Endothelial cell of umbilical vein (primary cell): Measurements from ENCODE around the gene CBFB. TPM values are rescaled to one million over a fixed set of nuclear protein-coding genes. Genes with fewer than 3 reads are reported as not detected.

Source experiments
- BruUV-seq: library from RNA; stranded (reverse); fragments of 400-500 nt; replicated peaks from 2 replicates; lab custom pipeline; 2021; lab: Mats Ljungman, UMichigan
- CTCF ChIA-PET: fragments of 300-600, 350-600 bp; sonication (Branson Sonifier 250); formaldehyde crosslinking; loops from one replicate; lab custom pipeline; 2021; ENCODE audit warnings: antibody characterized with exemption, inconsistent platforms; lab: Charles Lee
- POLR2A ChIA-PET: fragments of 300-600, 350-600 bp; sonication (Branson Sonifier 250); formaldehyde crosslinking; loops from one replicate; lab custom pipeline; 2021; ENCODE audit warnings: antibody characterized with exemption, inconsistent platforms; lab: Charles Lee
- DNase-seq: peaks from one replicate; pipeline ENCODE4 v3.0.0-alpha.2; 2011; ENCODE audit warnings: low read depth, low spot score
- FAIRE-seq: peaks from 2 replicates; lab custom pipeline; 2011; peaks lifted over from hg19 to GRCh38; lab: Jason Lieb, UNC
- H2AFZ ChIP-seq: 2 replicates; pipeline ENCODE4 v1.6.0; 2012; ENCODE audit warnings: low read depth, low read length, control low read depth, inconsistent platforms
- H3K27ac ChIP-seq: 2 replicates; pipeline ENCODE4 v1.5.1; 2011; ENCODE audit warnings: low read depth, mild to moderate bottlenecking, control low read depth, low read length, moderate library complexity; ENCODE audit not compliant: insufficient read depth
- H3K27me3 ChIP-seq, 2 experiments: 2 replicates each; pipeline versions ENCODE4 v1.6.0 to v1.6.1; 2011; ENCODE audit warnings: low read length in 2 of 2, mixed read lengths in 1 of 2; ENCODE audit not compliant: control insufficient read depth in 2 of 2, insufficient read depth in 2 of 2
- H3K36me3 ChIP-seq, 2 experiments: 2 replicates in 1 of 2; 3 replicates in 1 of 2; pipeline ENCODE4 v1.5.1; 2011; ENCODE audit warnings: low read length in 2 of 2, mild to moderate bottlenecking in 1 of 2, moderate library complexity in 1 of 2; ENCODE audit not compliant: control insufficient read depth in 2 of 2, insufficient read depth in 2 of 2; ENCODE audit errors: extremely low read depth in 1 of 2
- H3K4me1 ChIP-seq: 3 replicates; pipeline ENCODE4 v1.5.1; 2011; ENCODE audit warnings: mild to moderate bottlenecking, low read length; ENCODE audit not compliant: control insufficient read depth, insufficient read depth; ENCODE audit errors: extremely low read depth
- H3K4me2 ChIP-seq: 2 replicates; pipeline ENCODE4 v1.6.1; 2011; ENCODE audit warnings: low read length, control low read depth, mixed read lengths; ENCODE audit not compliant: insufficient read depth
- H3K4me3 ChIP-seq, 3 experiments: fragments of 200-600 bp in 1 of 3; sonication (generic), shearing (Covaris generic) in 1 of 3; replicated peaks in 1 of 3; 2 replicates each; pipeline ENCODE4 v1.5.1; 2011 to 2016; ENCODE audit warnings: control low read depth in 3 of 3, low read length in 3 of 3, mild to moderate bottlenecking in 2 of 3, inconsistent platforms in 1 of 3, low read depth in 1 of 3, moderate library complexity in 1 of 3; ENCODE audit not compliant: insufficient read depth in 1 of 3
- H3K79me2 ChIP-seq: 2 replicates; pipeline ENCODE4 v1.6.0; 2012; ENCODE audit warnings: low read length, inconsistent platforms; ENCODE audit not compliant: control insufficient read depth, insufficient read depth
- H3K9ac ChIP-seq: replicated peaks from 2 replicates; pipeline ENCODE3; 2011; ENCODE audit warnings: low read length, control low read depth; ENCODE audit not compliant: insufficient read depth; ENCODE audit errors: extremely low read depth
- H3K9me1 ChIP-seq: replicated peaks from 3 replicates; pipeline ENCODE4 v1.6.0; 2011; ENCODE audit warnings: mild to moderate bottlenecking, low read length; ENCODE audit not compliant: control insufficient read depth, insufficient read depth; ENCODE audit errors: extremely low read depth
- H3K9me3 ChIP-seq: replicated peaks from 2 replicates; pipeline ENCODE4 v1.5.1; 2012; ENCODE audit warnings: low read length, inconsistent platforms; ENCODE audit not compliant: control insufficient read depth, insufficient read depth
- H4K20me1 ChIP-seq: replicated peaks from 2 replicates; pipeline ENCODE3; 2011; ENCODE audit warnings: mild to moderate bottlenecking, low read length; ENCODE audit not compliant: control insufficient read depth, insufficient read depth; ENCODE audit errors: extremely low read depth
- EZH2 ChIP-seq: IDR thresholded peaks from 2 replicates; pipeline ENCODE4 v1.6.1; 2012; ENCODE audit warnings: borderline replicate concordance, low read depth, mild to moderate bottlenecking, moderate library complexity, low read length, inconsistent platforms; ENCODE audit not compliant: severe bottlenecking
- FOS ChIP-seq: IDR thresholded peaks from 2 replicates; pipeline ENCODE4 v1.6.1; 2011; ENCODE audit warnings: mild to moderate bottlenecking, low read length, moderate library complexity, borderline replicate concordance; ENCODE audit not compliant: insufficient read depth
- GATA2 ChIP-seq: IDR thresholded peaks from 2 replicates; pipeline ENCODE4 v1.7.0; 2011; ENCODE audit warnings: low read depth, mild to moderate bottlenecking, moderate library complexity, mixed read lengths, low read length; ENCODE audit not compliant: insufficient read length, insufficient read depth
- JUN ChIP-seq: IDR thresholded peaks from 2 replicates; pipeline ENCODE4 v1.6.1; 2011; ENCODE audit warnings: borderline replicate concordance, low read depth; ENCODE audit not compliant: insufficient read length, insufficient read depth
- MYC ChIP-seq: IDR thresholded peaks from one replicate; pipeline ENCODE4 v1.6.1; 2011; ENCODE audit warnings: mild to moderate bottlenecking, low read depth, low read length
- POLR2A ChIP-seq: IDR thresholded peaks from 2 replicates; pipeline ENCODE4 v1.6.1; 2012; ENCODE audit warnings: low read depth, mild to moderate bottlenecking, control low read depth, low read length
- POLR2AphosphoS5 ChIP-seq: IDR thresholded peaks from 2 replicates; pipeline ENCODE4 v1.6.1; 2012; ENCODE audit warnings: low read depth, mild to moderate bottlenecking, control low read depth, low read length, moderate library complexity; ENCODE audit not compliant: insufficient read depth
- dilution Hi-C: fragments of 300-500 bp; cut with MboI; formaldehyde crosslinking; loops from one replicate; pipeline ENCODE4 v1.15.0; 2019; ENCODE audit warnings: low sequenced_read_pairs; ENCODE audit not compliant: extremely low pct_ligation_motif_present
- intact Hi-C: fragments of 100-400 bp; cut with micrococcal nuclease; formaldehyde crosslinking; loops from one replicate; pipeline ENCODE4 v1.10.0; 2022
- polyA plus RNA-seq, 4 experiments: library from polyadenylated mRNA; depleted of rRNA in 3 of 4; stranded (reverse) in 3 of 4; unstranded in 1 of 4; fragments of >200 nt; gene quantifications; 2 replicates each; pipeline versions ENCODE4 v1.2.1 to v1.2.3, GENCODE V29; 2011 to 2012; ENCODE audit warnings: missing spikeins in 1 of 4
- small RNA-seq: library from RNA; depleted of rRNA; stranded (forward); fragments of <200 nt; gene quantifications from one replicate; pipeline ENCODE3, GENCODE V24; 2012; ENCODE audit warnings: low replicate concordance, low read depth; ENCODE audit not compliant: insufficient read depth, insufficient read length
- total RNA-seq: library from RNA; stranded (reverse); gene quantifications from 2 replicates; pipeline ENCODE4 v1.2.3, GENCODE V29; 2021
- TF ChIP-seq, protein P1 (sequence below): IDR thresholded peaks from 2 replicates; pipeline ENCODE4 v1.6.1; 2011; ENCODE audit not compliant: insufficient read depth, insufficient read length
- TF ChIP-seq, protein P2 (sequence below), 2 donors: IDR thresholded peaks; 1 replicate in 1 of 2; 2 replicates in 1 of 2; pipeline ENCODE4 v1.5.1; 2011; ENCODE audit warnings: low read length in 2 of 2, mild to moderate bottlenecking in 2 of 2, moderate library complexity in 2 of 2, control low read depth in 1 of 2, inconsistent platforms in 1 of 2, low read depth in 1 of 2; ENCODE audit not compliant: insufficient read depth in 1 of 2; ENCODE audit errors: extremely low read depth in 1 of 2

The CBFB gene
- total and polyA plus RNA-seq, 2 donors (not counting 3 experiments of a cell fraction or from before 2014, with no cell fraction given) = 27.8 to 103 TPM

DNA sequence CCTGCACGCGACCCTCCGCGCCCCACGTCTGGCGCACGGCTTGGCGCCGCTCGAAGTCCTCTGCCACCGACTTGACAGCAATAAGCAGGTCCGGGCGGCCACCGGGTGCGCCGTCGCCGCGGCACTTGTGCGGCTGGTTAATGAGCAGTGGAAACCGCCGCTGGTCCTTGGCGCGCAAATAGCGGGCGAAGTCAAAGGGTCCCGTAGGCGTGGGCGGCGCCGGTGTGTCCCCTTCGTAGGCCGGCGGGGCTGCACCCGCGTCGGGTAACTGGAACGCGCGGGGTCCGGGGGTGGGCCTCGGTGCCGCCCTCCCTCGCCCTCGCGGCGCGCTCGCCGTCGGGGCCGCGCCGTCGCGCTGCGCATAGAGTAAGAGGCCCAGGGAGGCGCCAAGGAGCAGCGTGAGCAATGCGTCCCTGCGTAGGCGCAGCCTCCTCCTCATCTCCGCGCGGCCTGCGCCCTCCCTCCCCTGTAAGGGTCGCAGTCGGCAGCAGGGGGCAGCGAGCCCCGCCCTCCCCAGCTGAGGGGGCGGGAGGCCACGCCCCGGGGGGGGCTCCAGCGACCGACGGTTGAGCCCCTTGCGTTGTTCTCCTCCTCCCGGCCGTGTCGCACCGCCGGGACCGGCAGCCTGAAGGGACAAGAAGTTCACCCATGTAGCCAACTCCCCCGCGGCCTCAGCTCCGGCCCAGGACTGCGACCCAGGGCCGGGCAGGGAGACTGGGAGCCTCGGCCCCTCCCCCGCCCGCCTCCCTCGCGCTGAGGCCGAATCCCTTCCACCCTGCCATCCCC is 121.3 kb downstream of the CBFB start:
- dilution Hi-C loops = no loop called here
- intact Hi-C loops = no loop called here
- CTCF ChIA-PET = interaction anchor here (1.0 to 8.2 kb wide), 6 partner anchors 131 to 196 kb away, joined by 3 to 302 read pairs (median 4); no protein-coding TSS in a partner anchor
- Histone ChIP-seq H3K9me3 (no peaks in the 10 kb centered on the region), H3K79me2 (no peaks in the 10 kb centered on the region), H3K4me3 (peak overlapping the region; percentile 25 to 56 (median 30)), H3K9ac (peak overlapping the region; percentile 39), H3K27me3 (peaks cover 0 to 7% of the 10 kb centered on the region in 2 experiments), H3K27ac (no peak overlapping the region), H3K4me2 (peak overlapping the region; percentile 57), H3K9me1 (no peaks in the 10 kb centered on the region), H4K20me1 (no peaks in the 10 kb centered on the region), H3K4me1 (peaks cover 3% of the 10 kb centered on the region), H2AFZ (peak overlapping the region; percentile 87), H3K36me3 (peaks cover under 1 to 21% of the 10 kb centered on the region in 2 experiments)
- FAIRE-seq = no peak
- no TSS peak for BruUV-seq
- POLR2A ChIA-PET = no interaction called here
- TF ChIP-seq POLR2AphosphoS5 (peak; percentile 46), MYC (no peak), POLR2A (no peak), JUN (no peak), GATA2 (no peak), EZH2 (no peak), FOS (no peak)
- TF ChIP-seq, protein P1, sequence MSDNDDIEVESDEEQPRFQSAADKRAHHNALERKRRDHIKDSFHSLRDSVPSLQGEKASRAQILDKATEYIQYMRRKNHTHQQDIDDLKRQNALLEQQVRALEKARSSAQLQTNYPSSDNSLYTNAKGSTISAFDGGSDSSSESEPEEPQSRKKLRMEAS = no peak
- TF ChIP-seq, protein P2, sequence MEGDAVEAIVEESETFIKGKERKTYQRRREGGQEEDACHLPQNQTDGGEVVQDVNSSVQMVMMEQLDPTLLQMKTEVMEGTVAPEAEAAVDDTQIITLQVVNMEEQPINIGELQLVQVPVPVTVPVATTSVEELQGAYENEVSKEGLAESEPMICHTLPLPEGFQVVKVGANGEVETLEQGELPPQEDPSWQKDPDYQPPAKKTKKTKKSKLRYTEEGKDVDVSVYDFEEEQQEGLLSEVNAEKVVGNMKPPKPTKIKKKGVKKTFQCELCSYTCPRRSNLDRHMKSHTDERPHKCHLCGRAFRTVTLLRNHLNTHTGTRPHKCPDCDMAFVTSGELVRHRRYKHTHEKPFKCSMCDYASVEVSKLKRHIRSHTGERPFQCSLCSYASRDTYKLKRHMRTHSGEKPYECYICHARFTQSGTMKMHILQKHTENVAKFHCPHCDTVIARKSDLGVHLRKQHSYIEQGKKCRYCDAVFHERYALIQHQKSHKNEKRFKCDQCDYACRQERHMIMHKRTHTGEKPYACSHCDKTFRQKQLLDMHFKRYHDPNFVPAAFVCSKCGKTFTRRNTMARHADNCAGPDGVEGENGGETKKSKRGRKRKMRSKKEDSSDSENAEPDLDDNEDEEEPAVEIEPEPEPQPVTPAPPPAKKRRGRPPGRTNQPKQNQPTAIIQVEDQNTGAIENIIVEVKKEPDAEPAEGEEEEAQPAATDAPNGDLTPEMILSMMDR (IDR thresholded peaks at IDR 0.05; ENCODE audit: extremely low read depth in 1 of 2, insufficient read depth in 1 of 2, low read depth in 1 of 2, low read length in 2 of 2) = peak in 1 of 2 donors; percentile 42
- DNase-seq = peak; percentile 63

Small RNA genes lying within 50 kb of the gene (small RNA-seq; reads per million reads assigned to genes)
- not detected for gene RN7SL543P

Other genes starting within 250 kb of the CBFB start
- gene TERB1, start 227.6 kb upstream of the CBFB start, total RNA-seq = not detected in 2 replicates
- gene TERB1, start 227.6 kb upstream of the CBFB start, polyA plus RNA-seq = not detected in 2 replicates
- gene NAE1, start 198.2 kb upstream of the CBFB start, total RNA-seq = 64.3 and 67.6 TPM in 2 replicates
- gene NAE1, start 198.2 kb upstream of the CBFB start, polyA plus RNA-seq = 18.2 and 23.6 TPM in 2 replicates
- gene CA7, start 184.7 kb upstream of the CBFB start, total RNA-seq = not detected in 2 replicates
- gene CA7, start 184.7 kb upstream of the CBFB start, polyA plus RNA-seq = not detected in 2 replicates
- 9.3 and 9.5 TPM in 2 replicates for gene PDP2, start 148.6 kb upstream of the CBFB start, total RNA-seq
- gene PDP2, start 148.6 kb upstream of the CBFB start, polyA plus RNA-seq = 4.1 and 4.4 TPM in 2 replicates
- not detected in 2 replicates for gene CDH16, start 110.3 kb upstream of the CBFB start, total RNA-seq
- gene CDH16, start 110.3 kb upstream of the CBFB start, polyA plus RNA-seq = not detected in 2 replicates
- 0.22 and 0.46 TPM in 2 replicates for gene RRAD, start 103.6 kb upstream of the CBFB start, total RNA-seq
- 0.48 and 0.60 TPM in 2 replicates for gene RRAD, start 103.6 kb upstream of the CBFB start, polyA plus RNA-seq
- 78.7 and 85.2 TPM in 2 replicates for gene CIAO2B, start 94.7 kb upstream of the CBFB start, total RNA-seq
- 314 and 423 TPM in 2 replicates for gene CIAO2B, start 94.7 kb upstream of the CBFB start, polyA plus RNA-seq
- 24.5 and 28.8 TPM in 2 replicates for gene CES2, start 93.6 kb upstream of the CBFB start, total RNA-seq
- 19.1 and 19.6 TPM in 2 replicates for gene CES2, start 93.6 kb upstream of the CBFB start, polyA plus RNA-seq
- gene CES3, start 67.9 kb upstream of the CBFB start, total RNA-seq = not detected in 2 replicates
- 0.10 and 0.13 TPM in 2 replicates for gene CES3, start 67.9 kb upstream of the CBFB start, polyA plus RNA-seq
- gene CES4A, start 40.6 kb upstream of the CBFB start, total RNA-seq = 3.9 and 5.4 TPM in 2 replicates
- gene CES4A, start 40.6 kb upstream of the CBFB start, polyA plus RNA-seq = 13.3 and 16.4 TPM in 2 replicates
- gene PHAF1, start 80.8 kb downstream of the CBFB start, total RNA-seq = 16.1 and 18.5 TPM in 2 replicates
- 21.1 and 21.9 TPM in 2 replicates for gene PHAF1, start 80.8 kb downstream of the CBFB start, polyA plus RNA-seq
- gene B3GNT9, start 121.8 kb downstream of the CBFB start, total RNA-seq = 1.6 and 4.0 TPM in 2 replicates
- gene B3GNT9, start 121.8 kb downstream of the CBFB start, polyA plus RNA-seq = 6.4 and 6.8 TPM in 2 replicates
- 15.2 and 17.4 TPM in 2 replicates for gene TRADD, start 130.8 kb downstream of the CBFB start, total RNA-seq
- 22.6 and 23.3 TPM in 2 replicates for gene TRADD, start 130.8 kb downstream of the CBFB start, polyA plus RNA-seq
- 5.4 and 7.0 TPM in 2 replicates for gene FBXL8, start 130.8 kb downstream of the CBFB start, total RNA-seq
- 7.4 and 12.8 TPM in 2 replicates for gene FBXL8, start 130.8 kb downstream of the CBFB start, polyA plus RNA-seq
- gene HSF4, start 135.6 kb downstream of the CBFB start, total RNA-seq = 4.7 and 5.5 TPM in 2 replicates
- gene HSF4, start 135.6 kb downstream of the CBFB start, polyA plus RNA-seq = 4.8 and 7.9 TPM in 2 replicates
- 14.4 and 19.4 TPM in 2 replicates for gene NOL3, start 141.4 kb downstream of the CBFB start, total RNA-seq
- 16.0 and 19.2 TPM in 2 replicates for gene NOL3, start 141.4 kb downstream of the CBFB start, polyA plus RNA-seq
- 45.8 and 53.3 TPM in 2 replicates for gene MATCAP1, start 154.8 kb downstream of the CBFB start, total RNA-seq
- 44.5 and 49.0 TPM in 2 replicates for gene MATCAP1, start 154.8 kb downstream of the CBFB start, polyA plus RNA-seq
- gene EXOC3L1, start 161.0 kb downstream of the CBFB start, total RNA-seq = 10.8 and 19.4 TPM in 2 replicates
- gene EXOC3L1, start 161.0 kb downstream of the CBFB start, polyA plus RNA-seq = 10.2 and 11.6 TPM in 2 replicates
- 110 and 112 TPM in 2 replicates for gene E2F4, start 163.0 kb downstream of the CBFB start, total RNA-seq
- 168 and 199 TPM in 2 replicates for gene E2F4, start 163.0 kb downstream of the CBFB start, polyA plus RNA-seq
- gene ELMO3, start 170.0 kb downstream of the CBFB start, total RNA-seq = 4.3 and 5.7 TPM in 2 replicates
- gene ELMO3, start 170.0 kb downstream of the CBFB start, polyA plus RNA-seq = 3.9 and 4.1 TPM in 2 replicates
- gene TMEM208, start 198.0 kb downstream of the CBFB start, total RNA-seq = 35.3 and 36.3 TPM in 2 replicates
- 94.0 and 98.4 TPM in 2 replicates for gene TMEM208, start 198.0 kb downstream of the CBFB start, polyA plus RNA-seq
- 104 and 124 TPM in 2 replicates for gene FHOD1, start 218.3 kb downstream of the CBFB start, total RNA-seq
- 63.6 and 78.6 TPM in 2 replicates for gene FHOD1, start 218.3 kb downstream of the CBFB start, polyA plus RNA-seq
- gene SLC9A5, start 219.8 kb downstream of the CBFB start, total RNA-seq = 2.8 and 4.2 TPM in 2 replicates
- gene SLC9A5, start 219.8 kb downstream of the CBFB start, polyA plus RNA-seq = 2.7 and 3.2 TPM in 2 replicates